Activated naive CD8-positive, alpha-beta T cell treated with anti-CD3 and anti-CD28 coated beads for 36 hours (primary cell): Measurements from ENCODE around the gene FBN1. TPM values are rescaled to one million over a fixed set of nuclear protein-coding genes. Genes with fewer than 3 reads are reported as not detected.

ENCODE experiments used
- DNase-seq: peaks from one replicate; pipeline ENCODE4 v3.0.0; 2021
- H3K27ac Mint-ChIP-seq: one replicate; pipeline ENCODE4 v1.8.0; 2022; ENCODE audit warnings: mild to moderate bottlenecking, moderate library complexity, mixed read lengths
- H3K27me3 Mint-ChIP-seq: one replicate; pipeline ENCODE4 v1.8.0; 2022; ENCODE audit warnings: mild to moderate bottlenecking, mixed read lengths
- H3K36me3 Mint-ChIP-seq: one replicate; pipeline ENCODE4 v1.8.0; 2021; ENCODE audit warnings: mild to moderate bottlenecking, mixed read lengths
- H3K4me1 Mint-ChIP-seq: one replicate; pipeline ENCODE4 v1.8.0; 2021; ENCODE audit warnings: mixed read lengths
- H3K4me3 Mint-ChIP-seq: one replicate; pipeline ENCODE4 v1.8.0; 2022; ENCODE audit warnings: mild to moderate bottlenecking, moderate library complexity, mixed read lengths
- H3K9me3 Mint-ChIP-seq: one replicate; pipeline ENCODE4 v1.8.0; 2022; ENCODE audit warnings: mixed read lengths
- total RNA-seq, 2 experiments: library from RNA; stranded (reverse); gene quantifications; one replicate each; pipeline ENCODE4 v1.2.3, GENCODE V29; 2021

FBN1 gene
- total RNA-seq, 2 experiments from 2014 or later = 0.22 to 0.29 TPM

- H3K27me3 Mint-ChIP-seq = no peaks in the 10 kb centered on the region
Observed at GRCh38 chr15:48411971-48412591, 233.4 kb downstream of the FBN1 start.

DNA sequence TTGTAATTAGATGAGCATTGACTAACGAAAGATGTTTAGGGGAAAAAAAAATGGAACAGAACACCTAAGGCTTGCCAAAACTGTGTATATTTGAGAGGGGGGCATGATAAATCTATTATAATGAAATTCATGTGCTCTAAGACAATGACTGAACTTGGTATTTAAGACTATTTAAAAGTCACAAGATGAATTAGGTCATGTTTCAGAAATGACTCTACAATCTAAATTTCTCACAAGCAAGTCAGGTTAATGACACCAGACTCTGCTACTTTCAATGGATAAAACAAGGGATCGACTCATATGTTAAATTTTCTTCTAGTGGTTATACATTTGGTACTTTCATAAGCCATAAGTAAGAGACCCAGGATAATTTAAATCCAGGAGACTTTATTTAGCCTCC, 235.9 kb downstream of the FBN1 start:
- no peaks in the 10 kb centered on the region for H3K4me1 Mint-ChIP-seq
- H3K27me3 Mint-ChIP-seq = no peaks in the 10 kb centered on the region

More at GRCh38 chr15:48411971-48412591, 233.4 kb downstream of the FBN1 start:
- Mint-ChIP-seq H3K36me3 (no peaks in the 10 kb centered on the region), H3K9me3 (no peaks in the 10 kb centered on the region), H3K27ac (no peak overlapping the region), H3K4me3 (no peak overlapping the region), H3K4me1 (no peaks in the 10 kb centered on the region)
- no peak for DNase-seq

GRCh38 chr15:48408327-48408726, 237.2 kb downstream of the FBN1 start:
- no peak overlapping the region for H3K4me3 Mint-ChIP-seq
- no peaks in the 10 kb centered on the region for H3K27me3 Mint-ChIP-seq
- H3K27ac Mint-ChIP-seq = no peak overlapping the region
- no peaks in the 10 kb centered on the region for H3K9me3 Mint-ChIP-seq
- H3K36me3 Mint-ChIP-seq = no peaks in the 10 kb centered on the region
- DNase-seq = no peak
- no peaks in the 10 kb centered on the region for H3K4me1 Mint-ChIP-seq

More for the DNA sequence above, 235.9 kb downstream of the FBN1 start:
- Mint-ChIP-seq H3K9me3 (no peaks in the 10 kb centered on the region), H3K4me3 (no peak overlapping the region), H3K36me3 (no peaks in the 10 kb centered on the region), H3K27ac (no peak overlapping the region)
- DNase-seq = no peak

GRCh38 chr15:48407646-48408045, 237.9 kb downstream of the FBN1 start:
- H3K36me3 Mint-ChIP-seq = no peaks in the 10 kb centered on the region
- H3K9me3 Mint-ChIP-seq = no peaks in the 10 kb centered on the region
- DNase-seq = no peak
- no peaks in the 10 kb centered on the region for H3K27me3 Mint-ChIP-seq
- H3K27ac Mint-ChIP-seq = no peak overlapping the region
- H3K4me3 Mint-ChIP-seq = no peak overlapping the region
- H3K4me1 Mint-ChIP-seq = no peaks in the 10 kb centered on the region

- Mint-ChIP-seq H3K36me3 (no peaks in the 10 kb centered on the region), H3K4me3 (no peak overlapping the region), H3K4me1 (no peaks in the 10 kb centered on the region), H3K9me3 (no peaks in the 10 kb centered on the region), H3K27me3 (no peaks in the 10 kb centered on the region), H3K27ac (no peak overlapping the region)
- no peak for DNase-seq
Observed at GRCh38 chr15:48406911-48407310, 238.6 kb downstream of the FBN1 start.

DNA sequence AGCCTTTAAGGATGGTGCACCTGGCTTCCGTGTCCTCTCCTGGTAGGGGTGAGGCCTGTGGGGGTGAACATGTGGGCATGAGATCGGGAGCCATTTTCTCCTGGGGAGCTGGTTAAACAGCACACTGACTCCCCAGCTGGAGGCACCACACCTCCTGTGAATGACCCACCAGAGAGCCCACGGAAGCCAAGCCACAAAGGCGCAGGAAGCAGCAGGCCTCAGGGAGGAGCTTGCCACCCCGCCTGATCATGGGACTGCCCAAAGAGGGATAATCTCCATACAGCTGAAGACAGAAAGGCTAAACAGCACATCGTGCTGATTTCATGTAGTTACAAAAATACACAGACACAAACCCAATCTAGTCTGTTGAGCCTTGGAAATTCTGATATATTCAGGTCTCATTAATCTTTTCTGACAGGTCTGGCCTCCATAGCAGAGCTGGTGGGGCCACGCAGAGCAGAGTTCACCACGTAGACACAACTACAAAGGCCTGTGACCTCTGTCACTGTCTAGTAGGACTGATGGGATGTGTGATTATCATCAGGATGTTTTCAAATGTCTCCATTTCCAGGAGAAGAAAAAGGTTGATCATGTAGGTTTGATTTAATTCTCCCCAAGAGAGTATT, 239.1 kb downstream of the FBN1 start:
- H3K36me3 Mint-ChIP-seq = no peaks in the 10 kb centered on the region
- H3K27me3 Mint-ChIP-seq = no peaks in the 10 kb centered on the region
- no peaks in the 10 kb centered on the region for H3K4me1 Mint-ChIP-seq
- no peak overlapping the region for H3K27ac Mint-ChIP-seq
- H3K9me3 Mint-ChIP-seq = no peaks in the 10 kb centered on the region
- DNase-seq = no peak
- no peak overlapping the region for H3K4me3 Mint-ChIP-seq

DNA sequence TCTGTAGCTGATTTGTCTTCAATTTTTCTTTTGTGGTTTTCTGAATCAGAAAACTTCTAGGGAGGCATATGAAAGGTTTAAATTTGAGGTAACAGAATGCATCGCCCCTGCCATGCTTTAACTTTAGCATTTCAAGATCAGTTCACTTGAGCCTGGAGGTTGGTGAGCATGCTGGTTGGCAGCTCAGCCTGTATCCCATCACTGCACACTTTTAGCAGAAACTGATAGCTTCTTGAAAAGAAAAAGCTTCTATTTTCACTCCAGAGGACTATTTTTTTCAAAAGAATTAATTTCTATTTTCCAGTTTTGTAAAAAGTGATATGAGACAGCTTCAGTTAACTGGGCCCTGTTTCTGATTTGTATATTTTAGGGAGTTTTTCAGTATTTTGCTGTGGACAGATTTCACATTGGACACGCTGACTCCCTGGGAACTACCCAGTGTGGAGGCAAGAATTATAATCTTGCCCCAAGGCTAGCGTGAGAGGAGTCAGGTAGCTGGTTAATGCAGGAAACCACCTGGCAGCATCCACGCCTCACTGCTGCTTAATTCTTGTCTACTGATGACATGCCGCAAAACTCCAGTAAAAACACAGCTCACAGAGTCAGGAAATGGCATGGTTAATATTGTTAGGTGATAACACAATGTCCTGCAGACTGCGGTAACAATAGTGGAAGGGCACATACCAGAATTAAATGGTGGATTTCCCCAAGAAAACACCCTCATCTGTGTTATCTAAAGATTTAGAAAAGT, 242.9 kb downstream of the FBN1 start:
- H3K36me3 Mint-ChIP-seq = no peaks in the 10 kb centered on the region
- H3K4me3 Mint-ChIP-seq = no peak overlapping the region
- no peaks in the 10 kb centered on the region for H3K9me3 Mint-ChIP-seq
- H3K27me3 Mint-ChIP-seq = no peaks in the 10 kb centered on the region
- no peaks in the 10 kb centered on the region for H3K4me1 Mint-ChIP-seq
- DNase-seq = no peak
- H3K27ac Mint-ChIP-seq = no peak overlapping the region

DNA sequence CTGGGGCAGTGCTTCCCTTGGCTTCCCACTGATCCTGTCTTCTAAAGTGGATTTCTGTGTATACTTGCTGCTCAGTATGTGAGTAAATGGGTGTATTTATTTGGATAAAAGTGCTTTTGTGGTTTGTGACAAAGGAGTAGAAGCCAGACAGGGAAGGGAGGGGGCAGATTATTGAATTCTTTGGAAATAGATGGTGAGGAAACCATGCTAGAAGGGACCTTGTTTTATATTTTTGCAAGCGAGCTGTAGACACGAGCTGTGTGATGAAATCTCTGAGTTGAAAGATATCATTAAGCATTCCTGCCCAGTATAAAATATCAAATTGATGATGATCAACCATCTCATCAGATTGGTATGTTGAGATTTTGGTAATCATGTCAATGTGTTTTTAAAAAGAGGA, 245.4 kb downstream of the FBN1 start:
- no peak for DNase-seq
- no peaks in the 10 kb centered on the region for H3K4me1 Mint-ChIP-seq
- no peak overlapping the region for H3K4me3 Mint-ChIP-seq
- H3K36me3 Mint-ChIP-seq = no peaks in the 10 kb centered on the region
- no peak overlapping the region for H3K27ac Mint-ChIP-seq
- no peaks in the 10 kb centered on the region for H3K9me3 Mint-ChIP-seq
- no peaks in the 10 kb centered on the region for H3K27me3 Mint-ChIP-seq

DNA sequence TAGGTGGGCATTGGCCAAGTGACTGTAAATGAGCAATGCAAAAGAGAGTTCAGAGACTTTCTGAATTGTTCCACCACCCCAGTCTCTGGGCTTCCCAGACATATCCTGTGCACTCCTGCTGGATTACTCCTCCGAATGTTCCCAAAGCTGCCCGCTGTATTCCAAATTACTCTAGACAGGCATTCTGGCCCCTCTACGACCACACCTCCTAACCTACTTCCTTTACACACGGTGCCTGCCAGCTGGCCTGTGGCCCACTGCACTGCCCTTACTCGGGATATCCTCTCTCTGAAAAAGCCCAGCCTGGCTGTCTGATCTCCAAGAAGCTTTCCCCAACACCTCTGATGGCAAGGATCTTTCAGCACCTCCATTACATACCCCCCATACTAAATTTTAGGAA, 247.7 kb downstream of the FBN1 start:
- no peak overlapping the region for H3K27ac Mint-ChIP-seq
- H3K9me3 Mint-ChIP-seq = no peaks in the 10 kb centered on the region
- no peak for DNase-seq
- H3K4me1 Mint-ChIP-seq = no peaks in the 10 kb centered on the region
- peaks cover under 1% of the 10 kb centered on the region for H3K27me3 Mint-ChIP-seq
- no peak overlapping the region for H3K4me3 Mint-ChIP-seq
- H3K36me3 Mint-ChIP-seq = no peaks in the 10 kb centered on the region

GRCh38 chr15:48396020-48396419, 249.5 kb downstream of the FBN1 start:
- no peak for DNase-seq
- Mint-ChIP-seq H3K36me3 (no peaks in the 10 kb centered on the region), H3K27me3 (peaks cover 3% of the 10 kb centered on the region), H3K4me3 (no peak overlapping the region), H3K27ac (no peak overlapping the region), H3K9me3 (no peaks in the 10 kb centered on the region), H3K4me1 (no peaks in the 10 kb centered on the region)

- Mint-ChIP-seq H3K4me3 (no peak overlapping the region), H3K27me3 (peaks cover 6% of the 10 kb centered on the region), H3K4me1 (no peaks in the 10 kb centered on the region)
Observed at GRCh38 chr15:48395521-48396011, 249.9 kb downstream of the FBN1 start.

GRCh38 chr15:48394970-48395369, 250.5 kb downstream of the FBN1 start:
- H3K27ac Mint-ChIP-seq = no peak overlapping the region
- H3K36me3 Mint-ChIP-seq = no peaks in the 10 kb centered on the region
- H3K27me3 Mint-ChIP-seq = peaks cover 8% of the 10 kb centered on the region
- H3K9me3 Mint-ChIP-seq = no peaks in the 10 kb centered on the region
- no peak overlapping the region for H3K4me3 Mint-ChIP-seq
- no peak for DNase-seq
- H3K4me1 Mint-ChIP-seq = no peaks in the 10 kb centered on the region

More at GRCh38 chr15:48395521-48396011, 249.9 kb downstream of the FBN1 start:
- no peak for DNase-seq
- H3K9me3 Mint-ChIP-seq = no peaks in the 10 kb centered on the region
- H3K36me3 Mint-ChIP-seq = no peaks in the 10 kb centered on the region
- H3K27ac Mint-ChIP-seq = no peak overlapping the region

- no peak for DNase-seq
- Mint-ChIP-seq H3K27me3 (peaks cover 8% of the 10 kb centered on the region), H3K4me1 (no peaks in the 10 kb centered on the region), H3K9me3 (no peaks in the 10 kb centered on the region), H3K4me3 (no peak overlapping the region), H3K27ac (no peak overlapping the region), H3K36me3 (no peaks in the 10 kb centered on the region)
Observed at GRCh38 chr15:48393645-48394506, 251.6 kb downstream of the FBN1 start.

DNA sequence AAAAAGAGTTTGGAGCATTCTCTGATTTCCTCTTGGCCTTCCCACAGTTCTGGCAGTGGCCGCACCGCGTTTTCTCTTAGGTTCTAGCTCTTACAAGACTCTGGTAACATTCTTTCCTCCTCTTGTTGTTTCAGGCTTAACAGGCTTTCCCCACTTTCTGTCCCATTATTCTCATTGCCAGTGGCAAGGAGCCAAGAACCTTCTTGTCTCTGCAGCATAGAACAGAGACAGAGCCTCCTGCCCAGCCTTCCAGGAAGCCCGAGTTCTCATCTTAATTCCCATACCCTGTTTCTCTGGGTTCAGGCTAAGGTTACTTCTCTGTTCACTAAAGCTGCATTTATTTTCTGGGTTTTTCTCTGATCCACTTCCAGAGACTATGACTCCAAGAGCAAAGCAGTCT, 253.2 kb downstream of the FBN1 start:
- Mint-ChIP-seq H3K36me3 (no peaks in the 10 kb centered on the region), H3K4me3 (no peak overlapping the region), H3K4me1 (no peaks in the 10 kb centered on the region), H3K9me3 (no peaks in the 10 kb centered on the region), H3K27ac (no peak overlapping the region), H3K27me3 (peaks cover 8% of the 10 kb centered on the region)
- DNase-seq = no peak

- no peak for DNase-seq
- H3K27me3 Mint-ChIP-seq = peaks cover 8% of the 10 kb centered on the region
- H3K27ac Mint-ChIP-seq = no peak overlapping the region
- H3K9me3 Mint-ChIP-seq = no peaks in the 10 kb centered on the region
- no peak overlapping the region for H3K4me3 Mint-ChIP-seq
- no peaks in the 10 kb centered on the region for H3K36me3 Mint-ChIP-seq
- H3K4me1 Mint-ChIP-seq = no peaks in the 10 kb centered on the region
Observed at GRCh38 chr15:48391950-48392349, 253.6 kb downstream of the FBN1 start.
